Nephron progenitor cell (in vitro differentiated cells): ENCODE measurements around the gene CPTP.

ENCODE experiments used
- DNase-seq: peaks from one replicate; pipeline ENCODE4 v3.0.0; 2021
- H3K27ac Mint-ChIP-seq: 2 replicates; pipeline ENCODE4 v1.8.0; 2021; ENCODE audit warnings: mild to moderate bottlenecking, moderate library complexity, mixed read lengths
- H3K27me3 Mint-ChIP-seq: 2 replicates; pipeline ENCODE4 v1.8.0; 2021; ENCODE audit warnings: mild to moderate bottlenecking, low read depth, mixed read lengths; ENCODE audit not compliant: poor library complexity
- H3K36me3 Mint-ChIP-seq: 2 replicates; pipeline ENCODE4 v1.8.0; 2021; ENCODE audit warnings: low read depth, mixed read lengths
- H3K4me1 Mint-ChIP-seq: 2 replicates; pipeline ENCODE4 v1.8.0; 2021; ENCODE audit warnings: mixed read lengths
- H3K4me3 Mint-ChIP-seq: 2 replicates; pipeline ENCODE4 v1.8.0; 2021; ENCODE audit warnings: mild to moderate bottlenecking, moderate library complexity, mixed read lengths
- H3K9me3 Mint-ChIP-seq: 2 replicates; pipeline ENCODE4 v1.8.0; 2021; ENCODE audit warnings: mild to moderate bottlenecking, moderate library complexity, mixed read lengths
- CTCF ChIP-seq: fragments of 200-600 bp; sonication (generic); IDR thresholded peaks from 2 replicates; pipeline ENCODE4 v1.5.0; 2021; ENCODE audit warnings: antibody characterized with exemption

Gene CPTP

DNA sequence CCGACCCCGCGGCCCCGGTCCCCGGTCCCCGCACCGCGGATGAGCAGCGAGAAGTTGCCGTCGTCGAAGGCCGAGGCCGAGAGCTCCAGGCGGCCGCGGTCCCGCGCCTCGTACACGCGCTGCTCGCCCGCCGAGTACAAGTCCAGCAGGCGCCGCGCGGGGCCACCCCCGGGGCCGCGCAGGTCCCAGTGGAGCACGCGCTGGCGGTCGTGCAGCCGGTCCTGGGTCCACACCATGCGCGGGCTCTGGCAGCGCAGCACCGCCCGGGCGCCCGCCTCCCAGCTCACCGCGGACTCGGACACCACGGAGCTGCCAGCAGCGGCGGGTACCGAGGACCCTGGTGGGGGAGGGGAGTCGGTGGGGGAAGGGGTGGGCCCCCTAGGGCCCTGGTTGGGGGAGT, 30.8 kb downstream of the CPTP start:
- no peak overlapping the region for H3K27ac Mint-ChIP-seq
- peaks cover 3% of the 10 kb centered on the region for H3K27me3 Mint-ChIP-seq
- H3K9me3 Mint-ChIP-seq = no peaks in the 10 kb centered on the region
- peak; percentile 62 for DNase-seq
- no peak for TF ChIP-seq CTCF
- no peaks in the 10 kb centered on the region for H3K36me3 Mint-ChIP-seq
- peaks cover 58% of the 10 kb centered on the region for H3K4me1 Mint-ChIP-seq
- no peak overlapping the region for H3K4me3 Mint-ChIP-seq

GRCh38 chr1:1356166-1356795, 31.7 kb downstream of the CPTP start:
- H3K4me3 Mint-ChIP-seq = peak overlapping the region; percentile 86
- H3K4me1 Mint-ChIP-seq = peaks cover 67% of the 10 kb centered on the region
- H3K27ac Mint-ChIP-seq = no peak overlapping the region
- no peaks in the 10 kb centered on the region for H3K9me3 Mint-ChIP-seq
- no peaks in the 10 kb centered on the region for H3K36me3 Mint-ChIP-seq
- H3K27me3 Mint-ChIP-seq = peaks cover 5% of the 10 kb centered on the region
- no peak for TF ChIP-seq CTCF
- DNase-seq = peak; percentile 15

- peaks cover 71% of the 10 kb centered on the region for H3K4me1 Mint-ChIP-seq
- TF ChIP-seq CTCF = no peak
- H3K36me3 Mint-ChIP-seq = no peaks in the 10 kb centered on the region
- DNase-seq = peak; percentile 33
- peak overlapping the region; percentile 86 for H3K4me3 Mint-ChIP-seq
- peak overlapping the region; percentile 97 for H3K27ac Mint-ChIP-seq
- peaks cover 5% of the 10 kb centered on the region for H3K27me3 Mint-ChIP-seq
- no peaks in the 10 kb centered on the region for H3K9me3 Mint-ChIP-seq
These were observed 32.3 kb downstream of the CPTP start for GRCh38 chr1:1356796-1357401.

DNA sequence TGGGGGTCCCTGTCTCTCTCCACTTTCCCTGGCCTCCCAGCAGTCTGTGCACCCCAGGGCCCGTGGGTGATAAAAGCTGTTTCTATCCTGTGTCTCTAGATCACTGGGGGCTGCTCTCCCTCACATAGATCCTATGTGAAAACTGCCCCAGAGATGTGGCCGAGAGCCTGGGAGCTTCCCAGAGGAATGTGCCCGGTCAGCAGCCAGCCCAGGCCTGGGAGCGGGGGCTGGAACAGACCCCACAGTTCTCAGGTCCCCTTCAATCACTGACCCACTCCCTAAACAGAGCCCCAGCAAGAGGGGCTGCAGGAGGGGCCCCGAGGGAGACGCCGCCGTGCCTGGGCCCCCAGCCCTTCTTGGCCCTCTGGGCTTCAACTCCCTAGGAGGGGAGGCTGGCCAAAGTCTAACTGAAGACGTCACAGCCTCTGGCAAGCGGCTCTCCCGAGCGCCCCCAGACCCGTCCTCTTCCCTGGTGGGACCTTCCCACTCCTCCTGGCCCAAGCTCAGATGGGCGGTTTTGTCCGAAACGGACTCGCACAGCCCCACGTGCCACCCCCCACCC, 33.4 kb downstream of the CPTP start:
- H3K9me3 Mint-ChIP-seq = no peaks in the 10 kb centered on the region
- TF ChIP-seq CTCF = no peak
- DNase-seq = peak; percentile 49
- peaks cover 66% of the 10 kb centered on the region for H3K4me1 Mint-ChIP-seq
- H3K27ac Mint-ChIP-seq = peak overlapping the region; percentile 97
- H3K4me3 Mint-ChIP-seq = peak overlapping the region; percentile 86
- peaks cover 2% of the 10 kb centered on the region for H3K27me3 Mint-ChIP-seq
- H3K36me3 Mint-ChIP-seq = no peaks in the 10 kb centered on the region

DNA sequence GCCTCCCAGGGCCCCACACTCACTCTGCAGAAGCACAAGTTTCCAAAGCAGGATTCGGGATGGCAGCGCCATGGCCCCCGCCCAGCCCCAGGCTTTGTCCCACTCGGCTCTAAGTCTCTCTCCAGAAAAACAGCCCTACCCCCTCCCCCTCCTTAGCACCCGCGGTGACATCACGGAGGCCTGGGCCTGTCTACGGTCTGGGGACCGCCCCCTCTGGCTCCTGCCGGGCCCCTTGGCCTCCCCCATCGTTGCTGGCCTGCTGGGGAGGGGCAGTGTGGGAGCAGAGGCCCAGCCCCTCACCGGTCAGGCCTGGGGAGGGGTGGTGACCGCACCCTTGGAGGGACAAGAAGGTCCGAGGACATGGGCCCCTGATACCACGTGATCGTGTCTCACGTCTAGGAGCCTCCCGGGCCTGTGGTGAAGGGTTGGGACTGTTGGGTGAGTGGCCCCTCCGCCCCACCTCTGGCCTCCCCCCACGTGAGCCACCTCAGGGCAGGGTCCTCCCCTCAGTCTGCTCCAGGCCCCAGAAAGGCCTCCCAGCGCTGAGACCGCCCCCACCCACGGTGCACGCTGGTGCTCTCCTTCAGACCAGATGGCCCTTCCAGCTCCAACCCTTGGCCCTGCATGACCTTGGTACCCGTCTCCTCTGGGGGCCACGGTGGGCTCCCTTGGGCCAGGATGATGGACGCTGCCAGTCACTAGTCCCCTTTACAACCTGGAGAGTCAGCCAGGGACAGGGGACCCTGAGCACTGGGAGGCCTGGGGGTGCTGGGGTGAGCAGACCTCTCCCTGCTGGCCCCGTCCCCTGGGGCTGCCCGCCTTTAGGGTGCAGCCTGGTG, 34.0 kb downstream of the CPTP start, which contains the start of gene MXRA8:
MXRA8 (minus strand) TSS at position 123 of the 839 bp plus-strand sequence; CDS start at position 72, 51 bp downstream.
- Mint-ChIP-seq H3K36me3 (no peaks in the 10 kb centered on the region), H3K27ac (peak within 1 kb of the TSS; percentile 99), H3K4me3 (peak within 1 kb of the TSS; percentile 86), H3K4me1 (peaks cover 59% of the 10 kb centered on the region), H3K27me3 (peaks cover 5% of the 10 kb centered on the region), H3K9me3 (no peaks in the 10 kb centered on the region)
- no peak for TF ChIP-seq CTCF
- DNase-seq = peak; percentile 63
